ENCODE measurements around the gene NPTX2. TPM values are rescaled to one million over a fixed set of nuclear protein-coding genes. Genes with fewer than 3 reads are reported as not detected.
"Not testable (repeated sequence)": the region's sequence is repeated elsewhere in the genome, so short reads cannot be mapped to it uniquely, and the experiment has no call there.

Gene NPTX2
- polyA plus RNA-seq, result 10 to 100 TPM in 1 of 3 donors, 1 to 10 TPM in 2; 3.3 to 10.3 (median 8.4) TPM

- WGBS, 3 donors, result 1 to 3% (median 3%) methylated on average over 116 to 130 of the region's 130 CpGs
- no peak within 1 kb of the TSS for H3K27ac ChIP-seq (ENCODE audit: low read depth, low read length)
These were observed at the start of gene NPTX2 for GRCh38 chr7:98617051-98617959. NPTX2 (plus strand) TSS chr7:98617285; CDS start chr7:98617462, 177 bp downstream.

- WGBS, 3 donors, result 77 to 82% (median 79%) methylated on average over 7 of the region's 7 CpGs
These were observed 49.1 kb upstream of the NPTX2 start for GRCh38 chr7:98567991-98568390.

GRCh38 chr7:98568891-98569290 is 48.2 kb upstream of the NPTX2 start:
- WGBS, 3 donors, result 58 to 68% (median 64%) methylated on average over 8 of the region's 8 CpGs
- H3K27ac ChIP-seq (ENCODE audit: low read depth, low read length), result no peak overlapping the region

More at GRCh38 chr7:98567991-98568390, 49.1 kb upstream of the NPTX2 start:
- no peak overlapping the region for H3K27ac ChIP-seq (ENCODE audit: low read depth, low read length)

GRCh38 chr7:98569691-98570337 is 47.3 kb upstream of the NPTX2 start:
- 45 to 72% (median 57%) methylated on average over 22 of the region's 22 CpGs for WGBS, 3 donors
- H3K27ac ChIP-seq (ENCODE audit: low read depth, low read length), result no peak overlapping the region

GRCh38 chr7:98571006-98571405 is 46.1 kb upstream of the NPTX2 start:
- 73 to 79% (median 79%) methylated on average over 5 of the region's 5 CpGs for WGBS, 3 donors
- H3K27ac ChIP-seq (ENCODE audit: low read depth, low read length), result no peak overlapping the region

GRCh38 chr7:98571986-98572385 is 45.1 kb upstream of the NPTX2 start:
- H3K27ac ChIP-seq (ENCODE audit: low read depth, low read length), result no peak overlapping the region
- WGBS, 3 donors, result 67 to 71% (median 71%) methylated on average over 6 of the region's 6 CpGs

- not testable (repeated sequence) for H3K27ac ChIP-seq (ENCODE audit: low read depth, low read length)
- WGBS, 3 donors, result 90 to 92% (median 91%) methylated on average over 9 of the region's 9 CpGs
These were observed 44.4 kb upstream of the NPTX2 start for GRCh38 chr7:98572716-98573115.

GRCh38 chr7:98573816-98574215 is 43.3 kb upstream of the NPTX2 start:
- H3K27ac ChIP-seq (ENCODE audit: low read depth, low read length), result no peak overlapping the region
- 84 to 91% (median 87%) methylated on average over 6 of the region's 6 CpGs for WGBS, 3 donors

- WGBS, 3 donors, result 46 to 60% (median 51%) methylated on average over 2 of the region's 2 CpGs
- H3K27ac ChIP-seq (ENCODE audit: low read depth, low read length), result no peak overlapping the region
These were observed 41.2 kb upstream of the NPTX2 start for GRCh38 chr7:98575878-98576277.

- H3K27ac ChIP-seq (ENCODE audit: low read depth, low read length), result no peak overlapping the region
These were observed 32.3 kb upstream of the NPTX2 start for GRCh38 chr7:98584830-98585229.

- H3K27ac ChIP-seq (ENCODE audit: low read depth, low read length), result no peak overlapping the region
- 51 to 80% (median 78%) methylated on average over 7 of the region's 7 CpGs for WGBS, 3 donors
These were observed 25.2 kb upstream of the NPTX2 start for GRCh38 chr7:98591926-98592325.

GRCh38 chr7:98594348-98594747 is 22.7 kb upstream of the NPTX2 start:
- no peak overlapping the region for H3K27ac ChIP-seq (ENCODE audit: low read depth, low read length)
- 74 to 81% (median 80%) methylated on average over 4 of the region's 4 CpGs for WGBS, 3 donors

GRCh38 chr7:98594787-98595186 is 22.3 kb upstream of the NPTX2 start:
- 60 to 71% (median 65%) methylated on average over 5 of the region's 5 CpGs for WGBS, 3 donors
- H3K27ac ChIP-seq (ENCODE audit: low read depth, low read length), result no peak overlapping the region

- WGBS, 3 donors, result 71 to 83% (median 80%) methylated on average over 6 of the region's 6 CpGs
- no peak overlapping the region for H3K27ac ChIP-seq (ENCODE audit: low read depth, low read length)
These were observed 18.1 kb upstream of the NPTX2 start for GRCh38 chr7:98598846-98599615.

GRCh38 chr7:98599886-98600285 is 17.2 kb upstream of the NPTX2 start:
- 87 to 92% (median 92%) methylated on average over 6 of the region's 6 CpGs for WGBS, 3 donors

GRCh38 chr7:98602755-98603398 is 14.2 kb upstream of the NPTX2 start:
- WGBS, 3 donors, result 63 to 74% (median 66%) methylated on average over 3 of the region's 3 CpGs

More at GRCh38 chr7:98599886-98600285, 17.2 kb upstream of the NPTX2 start:
- H3K27ac ChIP-seq (ENCODE audit: low read depth, low read length), result no peak overlapping the region

GRCh38 chr7:98603399-98603788 is 13.7 kb upstream of the NPTX2 start:
- no peak overlapping the region for H3K27ac ChIP-seq (ENCODE audit: low read depth, low read length)
- WGBS, 3 donors, result 56 to 84% (median 68%) methylated on average over 3 of the region's 3 CpGs

More at GRCh38 chr7:98602755-98603398, 14.2 kb upstream of the NPTX2 start:
- no peak overlapping the region for H3K27ac ChIP-seq (ENCODE audit: low read depth, low read length)

Data from adipose tissue (tissue), 3 donors.